Epithelial cell of proximal tubule (primary cell): Measurements from ENCODE around the gene PPM1G. TPM values are rescaled to one million over a fixed set of nuclear protein-coding genes. Genes with fewer than 3 reads are reported as not detected.

ENCODE experiments used
- DNase-seq: peaks from one replicate; pipeline ENCODE4 v3.0.0-alpha.2; 2011; ENCODE audit warnings: low read depth
- H3K4me3 ChIP-seq: 2 replicates; pipeline ENCODE4 v1.5.1; 2011; ENCODE audit warnings: low read depth, mild to moderate bottlenecking, low read length
- total RNA-seq: library from RNA; depleted of rRNA; stranded (reverse); fragments of >200 nt; gene quantifications from 2 replicates; pipeline ENCODE4 v1.2.3, GENCODE V29; 2015
- TF ChIP-seq, protein P1 (sequence below): conservative IDR thresholded peaks from 2 replicates; pipeline ENCODE4 v1.5.1; 2012; ENCODE audit warnings: low read depth, mild to moderate bottlenecking, low read length

The PPM1G gene
- total RNA-seq, 1 donor from 2014 or later: 135 TPM

DNA sequence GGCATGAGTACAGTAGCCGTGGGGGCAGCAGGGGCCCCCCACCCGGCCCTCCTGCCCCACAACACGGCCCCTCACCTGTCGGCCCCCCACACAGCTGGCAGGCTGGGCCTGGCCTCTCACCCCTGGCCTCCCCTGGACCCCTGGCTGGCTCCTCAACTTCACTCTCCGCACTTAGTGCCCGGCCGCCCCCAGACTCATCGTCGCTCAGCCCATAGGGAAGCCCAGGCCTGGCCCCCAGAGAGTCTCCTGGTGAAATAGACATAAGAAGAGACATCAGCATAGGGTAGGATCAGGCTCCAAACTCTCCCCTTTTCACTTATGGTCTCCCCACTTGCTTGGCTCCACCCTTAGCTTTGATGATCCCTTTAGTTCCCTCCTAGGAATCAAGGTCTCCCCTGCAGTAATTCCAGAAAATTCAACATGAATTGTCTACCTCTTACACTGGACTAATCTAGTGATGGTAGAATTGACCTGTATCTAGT is 30.5 kb downstream of the PPM1G start:
- DNase-seq: no peak
- TF ChIP-seq, protein P1, sequence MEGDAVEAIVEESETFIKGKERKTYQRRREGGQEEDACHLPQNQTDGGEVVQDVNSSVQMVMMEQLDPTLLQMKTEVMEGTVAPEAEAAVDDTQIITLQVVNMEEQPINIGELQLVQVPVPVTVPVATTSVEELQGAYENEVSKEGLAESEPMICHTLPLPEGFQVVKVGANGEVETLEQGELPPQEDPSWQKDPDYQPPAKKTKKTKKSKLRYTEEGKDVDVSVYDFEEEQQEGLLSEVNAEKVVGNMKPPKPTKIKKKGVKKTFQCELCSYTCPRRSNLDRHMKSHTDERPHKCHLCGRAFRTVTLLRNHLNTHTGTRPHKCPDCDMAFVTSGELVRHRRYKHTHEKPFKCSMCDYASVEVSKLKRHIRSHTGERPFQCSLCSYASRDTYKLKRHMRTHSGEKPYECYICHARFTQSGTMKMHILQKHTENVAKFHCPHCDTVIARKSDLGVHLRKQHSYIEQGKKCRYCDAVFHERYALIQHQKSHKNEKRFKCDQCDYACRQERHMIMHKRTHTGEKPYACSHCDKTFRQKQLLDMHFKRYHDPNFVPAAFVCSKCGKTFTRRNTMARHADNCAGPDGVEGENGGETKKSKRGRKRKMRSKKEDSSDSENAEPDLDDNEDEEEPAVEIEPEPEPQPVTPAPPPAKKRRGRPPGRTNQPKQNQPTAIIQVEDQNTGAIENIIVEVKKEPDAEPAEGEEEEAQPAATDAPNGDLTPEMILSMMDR: no peak
- H3K4me3 ChIP-seq: peak overlapping the region; percentile 88

DNA sequence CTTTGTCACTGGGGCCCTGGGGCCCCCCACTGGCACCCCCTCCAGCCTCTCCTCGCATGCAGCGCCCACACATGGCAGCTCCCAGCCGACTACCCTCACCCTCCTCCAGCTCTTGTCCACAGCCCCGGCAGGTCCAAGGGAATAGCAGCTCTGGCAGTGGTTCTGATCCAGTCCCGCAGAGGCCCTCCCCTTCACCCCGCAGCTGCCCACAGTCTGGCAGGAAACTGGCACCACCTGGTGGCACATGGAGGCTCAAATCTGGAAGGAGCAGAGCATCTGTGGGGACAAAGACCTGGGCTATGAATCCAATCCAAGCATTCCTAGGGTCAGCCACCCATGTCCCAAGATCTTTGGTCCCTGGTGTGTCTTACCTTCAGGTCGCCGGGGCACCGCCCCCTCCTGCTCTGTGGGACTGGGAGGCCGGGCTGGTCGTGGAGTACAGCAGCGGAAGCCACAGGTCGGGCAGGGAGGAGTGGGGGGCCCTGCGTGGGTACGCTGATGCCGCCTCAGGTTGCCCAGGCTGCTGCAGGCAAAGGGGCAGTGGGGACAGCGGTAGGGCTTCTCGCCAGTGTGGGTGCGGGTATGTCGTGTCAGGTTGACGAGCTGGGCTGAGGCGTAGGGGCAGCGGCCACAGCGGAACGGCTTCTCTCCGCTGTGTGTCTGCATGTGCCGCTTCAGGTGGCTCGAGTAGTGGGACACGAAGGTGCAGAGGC is 31.1 kb downstream of the PPM1G start:
- H3K4me3 ChIP-seq: peak overlapping the region; percentile 88
- DNase-seq: no peak
- TF ChIP-seq, protein P1: peak; percentile 62

DNA sequence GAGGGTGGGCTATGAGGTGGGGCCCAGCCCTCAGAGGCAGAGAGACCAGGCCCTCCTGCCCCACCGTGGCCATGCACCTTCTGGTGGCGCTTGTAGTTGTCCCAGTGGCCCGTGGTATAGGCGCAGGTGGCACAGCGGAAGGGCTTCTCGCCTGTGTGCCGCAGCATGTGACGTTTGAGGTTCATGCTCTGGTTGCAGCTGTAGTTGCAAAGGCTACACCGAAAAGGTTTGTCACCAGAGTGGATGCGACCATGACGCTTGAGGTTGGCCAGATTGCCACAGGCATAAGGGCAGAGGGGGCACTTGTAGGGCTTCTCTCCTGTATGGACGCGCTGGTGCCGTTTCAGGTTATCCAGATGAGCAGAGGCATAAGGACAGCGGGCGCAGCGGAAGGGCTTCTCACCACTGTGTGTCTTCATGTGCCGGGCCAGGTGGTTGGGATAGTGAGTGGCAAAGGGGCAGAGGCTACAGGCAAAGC is 31.7 kb downstream of the PPM1G start:
- TF ChIP-seq, protein P1: no peak
- no peak for DNase-seq
- H3K4me3 ChIP-seq: no peak overlapping the region

DNA sequence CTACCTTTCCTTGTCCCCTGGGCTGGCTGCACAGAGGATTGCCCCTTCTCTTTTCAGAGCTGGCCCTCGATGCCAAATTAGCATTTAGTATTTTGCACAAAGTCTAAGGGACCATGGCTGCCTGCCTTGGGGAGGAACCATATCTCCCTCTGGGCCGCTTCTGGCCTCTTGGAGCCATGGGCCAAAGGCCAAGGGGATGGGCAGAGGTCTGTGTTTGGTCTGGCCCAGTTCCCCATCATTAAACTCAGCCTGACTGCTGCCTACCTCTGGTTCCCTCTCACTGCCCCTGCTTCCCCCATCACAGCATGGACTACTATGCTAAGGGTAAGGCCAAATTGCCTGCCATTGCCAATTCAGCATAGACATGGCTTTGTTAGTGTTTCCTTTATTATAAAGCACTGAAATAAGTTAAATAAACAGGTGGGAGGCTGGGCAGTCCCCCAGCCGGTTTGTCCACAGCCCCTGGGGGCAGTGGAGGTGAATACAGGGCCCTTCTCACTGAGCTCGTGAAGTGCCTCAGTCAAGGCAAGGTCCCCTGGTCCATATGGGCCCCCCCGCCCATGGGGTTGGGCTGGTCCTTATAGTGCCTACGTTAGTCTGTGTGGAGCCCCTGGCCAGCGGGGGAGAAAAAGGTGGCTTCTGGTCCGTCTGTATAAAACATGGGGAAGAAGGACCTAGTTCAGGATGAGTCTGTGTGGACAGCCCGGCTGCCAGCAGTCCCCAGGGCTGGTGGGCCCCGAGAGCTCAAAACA is 32.3 kb downstream of the PPM1G start:
- TF ChIP-seq, protein P1: no peak
- no peak overlapping the region for H3K4me3 ChIP-seq
- no peak for DNase-seq

DNA sequence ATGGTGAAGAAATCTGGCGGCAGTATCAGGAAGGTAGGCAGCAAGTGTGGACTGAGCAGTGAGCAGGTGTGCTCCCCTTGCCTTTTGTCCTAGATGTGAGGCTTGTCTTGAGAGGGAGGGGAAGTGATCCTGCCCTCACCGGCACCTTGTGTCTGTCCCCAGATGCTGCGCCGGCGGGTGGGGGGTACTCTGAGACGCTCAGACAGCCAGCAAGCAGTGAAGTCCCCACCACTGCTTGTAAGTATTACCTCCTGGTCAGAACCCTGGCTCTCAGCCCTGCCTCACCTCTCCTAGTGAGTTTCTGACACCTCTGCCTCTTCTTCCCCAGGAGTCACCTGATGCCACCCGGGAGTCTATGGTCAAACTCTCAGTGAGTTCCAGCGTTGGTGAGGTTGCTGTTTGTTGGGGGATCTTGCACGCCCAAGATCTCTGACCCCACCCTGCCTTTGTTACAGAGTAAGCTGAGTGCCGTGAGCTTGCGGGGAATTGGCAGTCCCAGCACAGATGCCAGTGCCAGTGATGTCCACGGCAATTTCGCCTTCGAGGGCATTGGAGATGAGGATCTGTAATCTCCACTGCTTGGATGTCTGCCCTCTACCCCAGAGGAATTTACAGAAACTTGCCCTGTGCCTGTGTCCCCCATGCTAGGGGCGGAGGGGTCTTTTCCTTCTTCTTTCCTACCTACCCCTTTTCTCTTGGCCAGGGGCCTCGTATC is 33.1 kb downstream of the PPM1G start:
- TF ChIP-seq, protein P1: no peak
- no peak overlapping the region for H3K4me3 ChIP-seq
- no peak for DNase-seq

DNA sequence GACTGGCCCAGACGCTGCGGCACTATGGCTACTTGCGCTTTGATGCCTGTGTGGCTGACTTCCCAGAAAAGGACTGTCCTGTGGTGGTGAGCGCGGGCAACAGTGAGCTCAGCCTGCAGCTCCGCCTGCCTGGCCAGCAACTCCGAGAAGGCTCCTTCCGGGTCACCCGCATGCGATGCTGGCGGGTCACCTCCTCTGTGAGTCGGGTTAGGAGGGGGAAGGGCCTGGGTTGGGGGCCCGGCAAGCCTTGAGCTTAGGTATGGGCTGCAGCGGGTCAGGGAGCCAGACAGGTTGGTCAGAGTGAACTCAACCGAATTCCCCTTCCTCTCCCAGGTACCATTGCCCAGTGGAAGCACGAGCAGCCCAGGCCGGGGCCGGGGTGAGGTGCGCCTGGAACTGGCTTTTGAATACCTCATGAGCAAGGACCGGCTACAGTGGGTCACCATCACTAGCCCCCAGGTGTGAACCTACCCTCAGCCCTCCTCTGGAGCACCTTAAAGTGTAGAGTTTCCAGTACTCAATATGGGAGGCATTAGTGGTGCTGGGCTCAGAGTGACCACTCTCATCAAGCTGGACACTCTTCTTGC is 33.8 kb downstream of the PPM1G start:
- TF ChIP-seq, protein P1: no peak
- DNase-seq: no peak
- H3K4me3 ChIP-seq: no peak overlapping the region
